Epithelial cell of proximal tubule (primary cell): ENCODE data around the gene RNMT. TPM values are rescaled to one million over a fixed set of nuclear protein-coding genes. Genes with fewer than 3 reads are reported as not detected.
"Not testable (repeated sequence)": the region's sequence is repeated elsewhere in the genome, so short reads cannot be mapped to it uniquely, and the experiment has no call there.

Source experiments
- DNase-seq: peaks from one replicate; pipeline ENCODE4 v3.0.0-alpha.2; 2011; ENCODE audit warnings: low read depth
- H3K4me3 ChIP-seq: 2 replicates; pipeline ENCODE4 v1.5.1; 2011; ENCODE audit warnings: low read depth, mild to moderate bottlenecking, low read length
- total RNA-seq: library from RNA; depleted of rRNA; stranded (reverse); fragments of >200 nt; gene quantifications from 2 replicates; pipeline ENCODE4 v1.2.3, GENCODE V29; 2015
- TF ChIP-seq, protein P1 (sequence below): conservative IDR thresholded peaks from 2 replicates; pipeline ENCODE4 v1.5.1; 2012; ENCODE audit warnings: low read depth, mild to moderate bottlenecking, low read length

Gene RNMT
- total RNA-seq, 1 donor from 2014 or later = 27.4 TPM

DNA sequence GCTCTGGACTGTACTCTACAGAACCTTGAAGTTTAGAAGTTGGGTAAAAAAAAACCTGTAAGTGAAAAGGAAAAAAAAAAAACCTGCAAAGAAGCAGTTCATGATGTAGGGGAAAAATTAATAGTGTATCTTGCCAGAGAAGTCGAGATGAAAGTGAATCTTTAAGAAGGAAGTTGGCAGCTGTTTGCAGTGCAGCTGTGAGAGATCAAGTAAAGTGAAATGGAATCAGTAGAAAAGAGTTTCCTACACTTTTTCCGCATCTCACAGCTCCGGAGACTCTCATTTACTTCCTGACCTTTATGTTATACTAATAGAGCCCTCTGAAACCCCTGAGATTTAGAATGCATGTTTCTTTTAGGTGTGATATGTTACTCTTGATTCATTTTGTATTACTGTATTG is 19.2 kb downstream of the RNMT start:
- DNase-seq = no peak
- TF ChIP-seq, protein P1, sequence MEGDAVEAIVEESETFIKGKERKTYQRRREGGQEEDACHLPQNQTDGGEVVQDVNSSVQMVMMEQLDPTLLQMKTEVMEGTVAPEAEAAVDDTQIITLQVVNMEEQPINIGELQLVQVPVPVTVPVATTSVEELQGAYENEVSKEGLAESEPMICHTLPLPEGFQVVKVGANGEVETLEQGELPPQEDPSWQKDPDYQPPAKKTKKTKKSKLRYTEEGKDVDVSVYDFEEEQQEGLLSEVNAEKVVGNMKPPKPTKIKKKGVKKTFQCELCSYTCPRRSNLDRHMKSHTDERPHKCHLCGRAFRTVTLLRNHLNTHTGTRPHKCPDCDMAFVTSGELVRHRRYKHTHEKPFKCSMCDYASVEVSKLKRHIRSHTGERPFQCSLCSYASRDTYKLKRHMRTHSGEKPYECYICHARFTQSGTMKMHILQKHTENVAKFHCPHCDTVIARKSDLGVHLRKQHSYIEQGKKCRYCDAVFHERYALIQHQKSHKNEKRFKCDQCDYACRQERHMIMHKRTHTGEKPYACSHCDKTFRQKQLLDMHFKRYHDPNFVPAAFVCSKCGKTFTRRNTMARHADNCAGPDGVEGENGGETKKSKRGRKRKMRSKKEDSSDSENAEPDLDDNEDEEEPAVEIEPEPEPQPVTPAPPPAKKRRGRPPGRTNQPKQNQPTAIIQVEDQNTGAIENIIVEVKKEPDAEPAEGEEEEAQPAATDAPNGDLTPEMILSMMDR = no peak

DNA sequence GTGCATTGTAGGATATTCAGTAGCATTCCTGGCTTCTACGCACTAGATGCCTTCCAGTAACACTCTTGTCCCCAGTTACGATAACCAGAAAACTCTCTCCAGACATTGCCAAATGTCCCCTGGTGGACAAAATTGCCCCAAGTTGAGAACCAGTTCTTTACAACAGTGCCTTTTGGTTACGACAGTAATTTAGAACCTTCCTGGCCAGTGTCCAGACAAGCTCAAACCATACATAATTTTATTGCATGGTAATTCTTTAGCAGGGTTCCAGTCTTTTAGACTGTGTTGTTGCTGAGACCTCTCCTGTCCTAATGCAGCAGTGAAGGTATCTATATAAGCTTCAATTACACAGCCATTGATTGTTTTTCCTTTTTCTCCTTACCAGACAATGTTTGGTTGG is 20.2 kb downstream of the RNMT start:
- TF ChIP-seq, protein P1 = no peak
- no peak overlapping the region for H3K4me3 ChIP-seq
- DNase-seq = no peak

More for the DNA sequence above, 19.2 kb downstream of the RNMT start:
- no peak overlapping the region for H3K4me3 ChIP-seq

DNA sequence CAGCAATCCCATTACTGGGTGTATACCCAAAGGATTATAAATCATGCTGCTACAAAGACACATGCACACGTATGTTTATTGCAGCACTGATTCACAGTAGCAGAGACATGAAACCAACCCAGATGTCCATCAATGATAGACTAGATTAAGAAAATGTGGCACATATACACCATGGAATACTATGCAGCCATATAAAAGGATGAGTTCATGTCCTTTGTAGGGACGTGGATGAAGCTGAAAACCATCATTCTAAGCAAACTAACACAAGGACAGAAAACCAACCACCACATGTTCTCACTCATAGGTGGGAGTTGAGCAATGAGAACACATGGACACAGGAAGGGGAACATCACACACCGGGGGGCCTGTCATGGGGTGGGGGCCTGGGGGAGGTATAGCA is 25.1 kb downstream of the RNMT start:
- H3K4me3 ChIP-seq, DNase-seq: not testable (repeated sequence)

DNA sequence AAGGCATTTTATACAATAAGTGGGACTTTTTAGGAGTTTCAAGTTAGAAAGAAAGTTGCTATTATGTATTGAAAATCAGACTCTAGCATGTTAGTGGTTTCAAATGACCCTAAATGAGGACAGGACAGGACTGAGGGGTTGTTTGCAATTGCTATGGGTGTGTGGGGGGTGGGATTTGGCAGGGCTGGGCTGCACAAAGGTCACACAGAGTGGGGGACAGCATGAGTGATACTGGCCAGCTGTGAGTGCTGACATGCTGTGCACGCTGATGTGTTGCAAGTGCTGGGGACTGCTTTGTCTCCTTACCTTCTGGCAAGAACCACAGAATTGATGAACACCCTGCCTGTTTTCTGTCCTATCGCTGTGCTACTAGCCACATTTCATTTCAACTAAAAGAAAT is 29.8 kb downstream of the RNMT start:
- DNase-seq = no peak
- H3K4me3 ChIP-seq = no peak overlapping the region
- TF ChIP-seq, protein P1 = no peak

DNA sequence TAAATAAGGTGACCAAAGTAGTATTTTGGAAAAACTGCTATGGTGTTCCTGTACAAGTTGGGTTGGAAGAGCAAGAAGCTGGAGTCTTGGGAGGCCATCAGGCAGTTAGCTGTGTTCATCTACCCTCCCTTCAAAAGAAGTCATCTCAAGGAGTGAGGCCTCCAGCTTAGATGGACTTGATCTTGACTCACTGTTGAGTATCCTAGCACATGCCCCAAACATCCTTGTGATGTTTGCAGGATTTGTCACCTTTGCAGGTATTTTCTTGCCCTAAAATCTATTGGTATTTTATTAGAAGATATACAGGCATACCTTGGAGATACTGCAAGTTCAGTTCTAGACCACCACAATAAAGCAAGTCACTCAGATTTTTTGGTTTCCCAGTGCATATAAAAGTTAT is 30.2 kb downstream of the RNMT start:
- no peak overlapping the region for H3K4me3 ChIP-seq
- no peak for DNase-seq
- TF ChIP-seq, protein P1 = no peak

DNA sequence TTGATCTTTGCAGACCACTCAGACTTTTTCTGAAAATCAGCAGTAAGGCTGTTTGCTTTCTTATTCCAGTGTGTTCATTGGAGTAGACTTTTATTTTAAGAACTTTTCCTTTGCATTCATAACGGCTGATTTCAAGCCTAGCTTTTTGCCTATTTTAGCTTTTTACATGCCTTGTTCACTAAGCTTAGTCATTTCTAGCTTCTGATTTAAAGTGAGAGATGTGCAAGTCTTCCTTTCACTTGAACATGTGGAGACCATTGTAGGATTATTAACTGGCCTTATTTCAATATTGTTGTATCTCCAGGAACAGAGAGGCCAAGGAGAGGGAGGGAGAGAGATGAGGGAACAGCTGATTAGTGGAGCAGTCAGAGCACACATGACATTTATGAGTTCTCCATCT is 32.1 kb downstream of the RNMT start:
- no peak overlapping the region for H3K4me3 ChIP-seq
- TF ChIP-seq, protein P1 = no peak

DNA sequence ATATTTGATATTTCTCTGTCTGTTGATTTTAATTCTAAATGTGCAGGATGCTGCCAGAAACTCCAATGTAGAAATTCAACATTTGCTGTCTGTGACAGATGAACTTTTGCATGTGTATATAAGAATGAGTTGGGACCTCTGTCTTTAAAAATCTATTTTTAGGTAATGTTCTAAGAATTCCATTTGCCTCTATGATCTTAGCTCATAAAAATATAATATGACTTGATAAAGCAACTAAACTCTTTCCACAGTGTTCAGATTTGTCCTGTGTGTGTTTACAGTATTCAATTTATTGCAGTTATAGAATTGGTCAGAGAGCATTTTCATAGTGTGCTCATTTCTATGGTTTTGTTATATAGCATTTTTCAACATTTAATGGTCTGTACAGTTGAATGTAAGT is 33.6 kb downstream of the RNMT start:
- no peak for DNase-seq
- TF ChIP-seq, protein P1 = no peak
- H3K4me3 ChIP-seq = no peak overlapping the region

More for the DNA sequence above, 32.1 kb downstream of the RNMT start:
- DNase-seq = no peak
